Right lobe of liver (tissue), 4 donors: ENCODE measurements around the gene CFAP210.

Source experiments
- CTCF ChIP-seq, 4 donors: fragments of 200-600 bp in 3 of 4; fragments of 450-650 bp in 1 of 4; IDR thresholded peaks; one replicate each; pipeline versions ENCODE4 v1.5.1 to v1.8.0; 2016 to 2022; ENCODE audit warnings: antibody characterized with exemption in 4 of 4, mild to moderate bottlenecking in 2 of 4
- POLR2A ChIP-seq: fragments of 450-650 bp; IDR thresholded peaks from one replicate; pipeline ENCODE4 v1.6.1; 2017; ENCODE audit warnings: antibody characterized with exemption, mild to moderate bottlenecking
- donor health status: DM: no; HTN: no; CAD: no.
- donor health status: DM: no; HTN: no; CAD: no.
- donor health status: DM: no; HTN: yes; CAD: no.

- no peak for TF ChIP-seq CTCF (IDR thresholded peaks at IDR 0.05)
- no peak for TF ChIP-seq POLR2A
Measured at GRCh38 chr2:169658877-169659276, 35.3 kb downstream of the CFAP210 start.
